GM19395 (cell line): Measurements from ENCODE around the gene MARCHF3.
"Not testable (repeated sequence)": the region's sequence is repeated elsewhere in the genome, so short reads cannot be mapped to it uniquely, and the experiment has no call there.

ENCODE experiments used
- ATAC-seq: cut with Tn5 transposase; IDR thresholded peaks from one replicate; pipeline ENCODE4 v1.9.1; 2021; ENCODE audit warnings: mild to moderate bottlenecking, moderate library complexity; ENCODE audit not compliant: unreplicated experiment

MARCHF3 gene

DNA sequence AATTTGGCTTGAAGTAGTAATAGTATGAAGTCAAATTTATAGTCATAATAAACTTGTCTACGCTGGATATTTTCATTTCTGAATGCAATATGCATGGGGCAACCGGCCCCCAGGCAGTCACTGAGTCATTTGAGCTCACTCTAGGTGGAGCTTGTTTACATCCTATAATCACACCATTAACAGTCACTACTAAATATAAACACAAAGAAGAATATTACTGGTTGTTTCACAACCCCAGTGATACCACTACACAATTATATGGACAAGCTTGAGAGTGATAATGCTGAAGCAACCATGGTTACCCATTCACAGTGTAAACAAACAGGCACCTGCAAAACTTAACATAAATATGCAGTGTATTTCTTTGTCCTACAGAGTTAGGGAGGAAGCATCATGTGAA is 68.7 kb downstream of the MARCHF3 start:
- ATAC-seq: peak; percentile 58

- no peak for ATAC-seq
Observed at GRCh38 chr5:126961128-126961527, 69.2 kb downstream of the MARCHF3 start.

DNA sequence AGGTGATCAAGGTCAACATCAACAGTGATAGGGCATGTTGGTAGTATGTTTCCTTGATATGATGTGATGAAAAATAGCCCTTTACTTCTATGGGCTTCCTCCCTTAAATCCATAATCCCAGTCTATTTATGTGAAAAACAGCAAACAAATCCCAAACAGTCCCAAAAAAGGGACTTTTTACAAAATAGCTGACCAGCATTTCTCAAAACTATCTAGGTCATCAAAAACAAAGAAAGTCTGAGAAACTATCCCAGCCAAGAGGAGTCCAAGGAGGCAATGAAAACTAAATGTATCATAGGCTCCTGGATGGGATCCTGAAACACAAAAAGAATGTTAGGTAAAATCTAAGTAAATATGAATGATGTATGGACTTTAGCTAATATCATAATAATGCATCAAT is 71.2 kb downstream of the MARCHF3 start:
- no peak for ATAC-seq

DNA sequence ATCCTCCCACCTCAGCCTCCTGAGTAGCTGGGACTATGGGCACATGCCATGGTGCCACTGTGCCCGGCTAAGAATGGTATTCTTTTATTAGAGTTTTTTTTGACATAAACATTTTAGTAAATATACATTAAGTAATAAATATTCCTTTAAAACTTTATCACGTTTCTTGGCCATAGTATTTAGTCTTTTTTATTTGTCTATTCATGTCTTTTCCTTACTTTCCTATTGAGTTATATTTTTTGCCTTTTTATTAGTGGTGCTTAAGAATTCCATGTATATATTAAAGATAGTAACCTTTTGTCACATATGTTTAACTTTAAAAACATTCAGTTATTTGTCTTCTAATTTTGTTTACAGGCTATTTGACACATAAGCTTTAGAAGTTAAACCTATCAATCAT is 73.4 kb downstream of the MARCHF3 start:
- ATAC-seq: no peak

GRCh38 chr5:126954981-126955380 is 75.4 kb downstream of the MARCHF3 start:
- ATAC-seq: no peak

GRCh38 chr5:126953640-126954039 is 76.7 kb downstream of the MARCHF3 start:
- no peak for ATAC-seq

- no peak for ATAC-seq
Observed at GRCh38 chr5:126949475-126949874, 80.9 kb downstream of the MARCHF3 start.

- no peak for ATAC-seq
Observed at GRCh38 chr5:126948453-126948852, 81.9 kb downstream of the MARCHF3 start.

GRCh38 chr5:126948011-126948355 is 82.4 kb downstream of the MARCHF3 start:
- ATAC-seq: peak; percentile 14

GRCh38 chr5:126947146-126948010 is 83.0 kb downstream of the MARCHF3 start:
- peak; percentile 92 for ATAC-seq

DNA sequence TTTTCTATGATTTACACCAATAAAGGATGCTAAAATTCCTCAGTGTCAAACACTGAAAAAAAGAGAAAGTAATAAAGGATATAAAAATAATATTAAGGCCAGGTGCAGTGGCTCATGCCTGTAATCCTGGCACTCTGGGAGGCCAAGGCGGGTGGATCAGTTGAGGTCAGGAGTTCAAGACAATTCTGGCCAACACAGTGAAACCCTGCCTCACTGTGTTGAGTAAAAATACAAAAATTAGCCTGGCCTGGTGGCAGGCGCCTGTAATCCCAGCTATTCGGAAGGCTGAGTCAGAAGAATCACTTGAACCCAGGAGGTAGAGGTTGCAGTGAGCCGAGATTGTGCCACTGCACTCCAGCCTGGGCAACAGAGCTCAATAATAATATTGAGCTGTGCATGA is 87.5 kb downstream of the MARCHF3 start:
- not testable (repeated sequence) for ATAC-seq

GRCh38 chr5:126941403-126941802 is 89.0 kb downstream of the MARCHF3 start:
- no peak for ATAC-seq

GRCh38 chr5:126939887-126940286 is 90.5 kb downstream of the MARCHF3 start:
- ATAC-seq: no peak

DNA sequence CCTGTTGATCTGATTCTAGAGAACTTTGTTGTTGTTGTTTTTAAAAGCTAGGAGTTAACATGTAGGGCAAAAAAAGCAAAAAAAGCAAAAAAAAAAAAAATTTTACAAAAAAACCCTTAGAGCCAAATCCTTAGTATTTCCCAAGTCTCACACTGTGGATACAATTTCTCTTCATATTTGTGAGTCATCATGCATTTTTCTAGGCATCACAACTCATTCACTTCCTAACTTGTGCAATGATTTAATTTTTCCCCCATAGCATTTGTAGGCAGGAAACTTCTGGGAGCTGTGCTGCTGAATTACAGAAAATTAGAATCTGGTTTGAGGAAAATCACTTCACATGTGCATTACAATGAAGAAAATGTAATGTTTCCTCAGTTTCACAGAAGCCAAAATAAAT is 91.9 kb downstream of the MARCHF3 start:
- ATAC-seq: no peak

- no peak for ATAC-seq
Observed at GRCh38 chr5:126937771-126938170, 92.6 kb downstream of the MARCHF3 start.

DNA sequence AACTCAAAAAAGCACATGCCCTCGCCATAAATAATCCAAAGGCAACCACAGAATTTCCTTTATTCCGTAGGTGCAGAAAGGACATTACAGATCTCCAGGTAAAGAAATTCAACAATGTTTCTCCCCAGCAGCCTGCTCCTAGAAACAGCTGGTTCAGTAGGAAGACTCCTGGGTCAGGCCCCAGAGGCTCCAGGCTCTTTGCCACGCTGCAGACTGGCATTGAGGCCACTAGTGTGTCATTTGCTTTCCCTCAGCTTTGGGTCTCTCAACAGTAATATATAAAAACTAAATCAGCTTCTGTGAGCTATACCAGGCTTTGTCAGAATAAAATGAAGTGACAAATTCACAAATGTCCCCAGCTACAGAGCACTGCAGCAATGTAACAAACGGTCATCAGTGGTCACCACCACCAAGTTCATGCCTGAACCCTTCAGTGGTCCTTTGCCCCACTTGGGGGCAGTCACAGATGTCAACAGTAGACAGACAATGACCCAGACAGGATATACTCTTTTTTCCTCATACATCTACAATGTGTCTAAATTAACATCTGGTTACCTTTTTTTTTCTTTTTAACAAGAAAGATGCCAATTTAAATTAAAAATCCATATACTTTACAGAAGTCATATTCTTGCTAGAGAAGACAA is 93.5 kb downstream of the MARCHF3 start:
- no peak for ATAC-seq

GRCh38 chr5:126931963-126932660 is 98.2 kb downstream of the MARCHF3 start:
- ATAC-seq: no peak

DNA sequence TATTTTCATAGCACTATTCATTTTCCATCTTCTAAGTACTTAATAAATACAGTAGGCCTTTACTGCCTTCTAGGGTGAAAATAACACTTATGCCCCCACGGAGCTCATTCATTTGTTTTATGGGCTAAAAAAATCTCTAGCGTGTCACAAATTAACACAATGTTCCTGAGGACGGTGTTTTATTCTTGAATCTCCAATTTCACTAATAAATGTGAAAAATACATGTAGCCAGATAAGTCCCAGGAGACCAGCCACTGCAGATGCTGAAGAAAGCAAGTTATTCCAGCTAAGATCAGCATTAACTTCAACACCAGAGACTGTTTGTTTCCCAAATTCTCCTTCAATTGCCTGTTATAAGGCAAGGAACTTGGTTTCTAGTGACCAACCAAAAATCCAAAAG is 102.3 kb downstream of the MARCHF3 start:
- ATAC-seq: no peak

DNA sequence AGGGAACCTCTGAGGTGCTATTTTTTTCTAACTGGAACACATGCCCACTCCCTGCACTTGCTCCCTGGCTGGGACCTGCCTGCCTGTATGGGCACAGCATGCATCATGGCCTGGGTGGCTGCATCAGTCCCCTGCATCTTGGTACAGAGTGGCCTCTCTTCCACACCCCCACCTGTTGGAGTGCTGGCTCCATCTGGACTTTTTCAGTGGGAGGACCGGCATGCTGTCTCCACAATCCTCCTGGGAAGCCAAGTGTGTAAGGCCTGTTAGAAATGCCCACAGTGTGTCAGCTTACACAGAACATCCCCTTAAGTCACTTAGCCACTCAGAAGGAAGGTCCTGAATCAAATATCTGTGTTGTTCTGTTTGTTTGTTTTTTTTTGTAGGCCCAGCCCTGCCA is 102.9 kb downstream of the MARCHF3 start:
- no peak for ATAC-seq

DNA sequence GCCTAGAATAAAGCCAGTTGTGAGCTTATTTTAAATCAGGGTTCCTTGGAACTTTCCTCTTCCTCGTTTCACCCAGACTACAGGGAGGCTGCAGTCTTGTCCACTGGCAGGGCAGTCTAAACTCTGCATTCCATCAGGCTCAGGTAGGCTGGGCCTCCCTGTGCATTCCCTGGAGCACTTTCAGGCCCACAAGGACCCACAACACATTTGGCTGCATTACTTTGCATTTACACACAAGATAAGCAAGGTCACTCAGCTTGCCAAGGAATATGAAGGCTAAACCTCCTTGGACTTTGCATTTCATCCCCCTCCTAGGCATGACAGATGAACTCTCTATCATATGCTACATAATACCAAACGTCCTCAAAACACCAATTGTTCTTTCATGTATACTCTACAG is 104.2 kb downstream of the MARCHF3 start:
- ATAC-seq: no peak

GRCh38 chr5:126925482-126925881 is 104.9 kb downstream of the MARCHF3 start:
- ATAC-seq: no peak
